Tibial nerve (tissue), 4 donors: ENCODE measurements around the gene RHEX. TPM values are rescaled to one million over a fixed set of nuclear protein-coding genes. Genes with fewer than 3 reads are reported as not detected.
"Not testable (repeated sequence)": the region's sequence is repeated elsewhere in the genome, so short reads cannot be mapped to it uniquely, and the experiment has no call there.

Source experiments
- DNase-seq, 2 donors: peaks; one replicate each; pipeline ENCODE4 v3.0.0-alpha.2; 2019; ENCODE audit warnings: low spot score in 2 of 2
- H3K27ac ChIP-seq, 4 donors: fragments of 200-600 bp; sonication (generic) in 3 of 4; one replicate each; pipeline ENCODE4 v1.5.1; 2017 to 2019; ENCODE audit warnings: mild to moderate bottlenecking in 1 of 4
- H3K27me3 ChIP-seq, 2 donors: fragments of 200-600 bp; sonication (generic) in 1 of 2; one replicate each; pipeline versions ENCODE4 v1.5.1 to v1.6.0; 2017 to 2019
- H3K36me3 ChIP-seq, 3 donors: fragments of 200-600 bp; sonication (generic); one replicate each; pipeline ENCODE4 v1.5.1; 2018 to 2019
- H3K4me1 ChIP-seq, 4 donors: fragments of 200-600 bp; sonication (generic) in 3 of 4; one replicate each; pipeline ENCODE4 v1.5.1; 2017 to 2019
- H3K4me3 ChIP-seq, 4 donors: fragments of 200-600 bp; sonication (generic) in 3 of 4; one replicate each; pipeline ENCODE4 v1.5.1; 2017 to 2019; ENCODE audit warnings: mild to moderate bottlenecking in 1 of 4, moderate library complexity in 1 of 4
- H3K9me3 ChIP-seq, 4 donors: fragments of 200-600 bp; sonication (generic) in 3 of 4; one replicate each; pipeline ENCODE4 v1.5.1; 2017 to 2019
- EP300 ChIP-seq, 2 donors: sonication (generic); formaldehyde crosslinking; IDR thresholded peaks; one replicate each; pipeline ENCODE4 v1.6.1; 2017; ENCODE audit warnings: antibody characterized with exemption in 2 of 2, mild to moderate bottlenecking in 1 of 2
- POLR2A ChIP-seq, 2 donors: fragments of 450-650 bp; IDR thresholded peaks; one replicate each; pipeline ENCODE4 v1.6.1; 2017; ENCODE audit warnings: antibody characterized with exemption in 2 of 2, mild to moderate bottlenecking in 2 of 2, moderate library complexity in 2 of 2
- WGBS, 2 donors: methylation state at CpG; one replicate each; pipeline ENCODE4 v1.1.5; 2018; 5-methylcytosine and 5-hydroxymethylcytosine counted together
- total RNA-seq, 4 donors: library from RNA; depleted of rRNA; stranded (reverse); fragments of >200 nt; gene quantifications; one replicate each; pipeline ENCODE4 v1.1.0, GENCODE V29; 2016
- TF ChIP-seq, protein P1 (sequence below), 5 experiments: fragments of 200-600 bp in 3 of 5; fragments of 450-650 bp in 2 of 5; sonication (generic) in 3 of 5; IDR thresholded peaks; one replicate each; pipeline ENCODE4 v1.5.1; 2016 to 2019; ENCODE audit warnings: antibody characterized with exemption in 5 of 5, mild to moderate bottlenecking in 3 of 5, moderate library complexity in 2 of 5

RHEX gene, protein sequence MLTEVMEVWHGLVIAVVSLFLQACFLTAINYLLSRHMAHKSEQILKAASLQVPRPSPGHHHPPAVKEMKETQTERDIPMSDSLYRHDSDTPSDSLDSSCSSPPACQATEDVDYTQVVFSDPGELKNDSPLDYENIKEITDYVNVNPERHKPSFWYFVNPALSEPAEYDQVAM
- 1 to 10 TPM in 2 of 4 donors, not detected in 2; 1.2 to 4.8 TPM for total RNA-seq

DNA sequence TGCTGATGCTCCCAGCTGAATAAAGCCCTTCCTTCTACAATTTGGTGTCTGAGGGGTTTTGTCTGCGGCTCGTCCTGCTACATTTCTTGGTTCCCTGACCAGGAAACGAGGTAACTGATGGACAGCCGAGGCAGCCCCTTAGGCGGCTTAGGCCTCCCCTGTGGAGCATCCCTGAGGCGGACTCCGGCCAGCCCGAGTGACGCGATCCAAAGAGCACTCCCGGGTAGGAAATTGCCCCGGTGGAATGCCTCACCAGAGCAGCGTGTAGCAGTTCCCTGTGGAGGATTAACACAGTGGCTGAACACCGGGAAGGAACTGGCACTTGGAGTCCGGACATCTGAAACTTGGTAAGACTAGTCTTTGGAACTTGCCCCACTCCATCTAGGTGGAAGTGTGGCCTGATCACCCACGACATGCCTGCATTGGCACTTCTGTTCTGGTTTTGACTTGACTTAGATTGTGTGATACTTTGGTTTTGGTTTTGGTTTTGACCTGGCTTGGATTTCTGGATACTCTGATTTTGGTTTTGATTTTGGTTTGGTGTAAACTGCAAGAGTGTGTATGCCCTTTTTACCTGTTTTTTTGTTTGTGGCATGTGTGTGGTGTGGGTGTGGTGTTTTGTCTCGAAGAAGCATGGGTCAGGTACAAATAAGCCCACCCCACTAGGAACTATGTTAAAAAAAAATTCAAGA lies at the start of gene RHEX:
TSS of gene RHEX (plus strand) at position 255 of the 692 bp plus-strand sequence. CDS start 44,656 bp downstream, outside the sequence.
- WGBS, 2 donors = 86 to 91% methylated on average over 13 to 17 of the region's 17 CpGs

DNA sequence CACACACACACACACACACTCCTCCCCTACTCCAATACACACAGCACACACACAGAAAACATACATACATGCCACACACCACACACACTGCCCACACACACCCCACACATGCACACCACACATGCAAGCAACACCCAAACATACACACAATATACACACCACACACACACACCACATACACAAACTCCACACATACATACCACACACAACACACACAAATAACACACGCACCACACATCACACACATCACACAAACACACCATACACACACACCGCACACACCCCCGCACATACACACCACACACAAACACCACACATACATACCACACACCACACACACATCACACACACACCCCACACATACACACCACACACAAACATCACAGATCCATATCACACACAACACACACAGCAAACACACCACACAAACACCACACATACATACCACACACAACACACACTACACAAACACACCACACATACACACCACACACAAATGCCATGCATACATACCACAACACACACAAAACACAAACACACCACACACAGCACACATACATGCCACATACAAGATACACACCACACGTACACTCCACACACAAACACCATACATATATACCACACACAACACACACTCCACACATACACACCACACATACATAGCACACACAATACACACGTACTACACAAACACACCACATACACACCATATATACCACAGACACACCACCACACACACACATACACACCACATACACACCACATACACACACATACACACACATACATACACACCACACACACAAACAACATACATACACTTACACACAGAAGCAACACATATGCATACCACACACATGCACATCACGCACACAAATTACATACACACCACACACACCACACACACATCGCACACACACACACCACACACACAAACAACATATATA lies 48.8 kb upstream of the RHEX start:
- 93 to 95% methylated on average over 7 of the region's 7 CpGs for WGBS, 2 donors
- H3K36me3 ChIP-seq = no peaks in the 10 kb centered on the region
- peak overlapping the region in 2 of 4 donors; percentile 73 to 88 for H3K27ac ChIP-seq
- H3K9me3 ChIP-seq = no peaks in the 10 kb centered on the region
- DNase-seq = no peak
- H3K27me3 ChIP-seq = no peaks in the 10 kb centered on the region
- H3K4me1 ChIP-seq = peaks cover 0 to 34% (median 20%) of the 10 kb centered on the region in 4 donors
- no peak overlapping the region for H3K4me3 ChIP-seq
- TF ChIP-seq EP300 (IDR thresholded peaks at IDR 0.05) (no peak), POLR2A (IDR thresholded peaks at IDR 0.05) (no peak)
- TF ChIP-seq, protein P1, sequence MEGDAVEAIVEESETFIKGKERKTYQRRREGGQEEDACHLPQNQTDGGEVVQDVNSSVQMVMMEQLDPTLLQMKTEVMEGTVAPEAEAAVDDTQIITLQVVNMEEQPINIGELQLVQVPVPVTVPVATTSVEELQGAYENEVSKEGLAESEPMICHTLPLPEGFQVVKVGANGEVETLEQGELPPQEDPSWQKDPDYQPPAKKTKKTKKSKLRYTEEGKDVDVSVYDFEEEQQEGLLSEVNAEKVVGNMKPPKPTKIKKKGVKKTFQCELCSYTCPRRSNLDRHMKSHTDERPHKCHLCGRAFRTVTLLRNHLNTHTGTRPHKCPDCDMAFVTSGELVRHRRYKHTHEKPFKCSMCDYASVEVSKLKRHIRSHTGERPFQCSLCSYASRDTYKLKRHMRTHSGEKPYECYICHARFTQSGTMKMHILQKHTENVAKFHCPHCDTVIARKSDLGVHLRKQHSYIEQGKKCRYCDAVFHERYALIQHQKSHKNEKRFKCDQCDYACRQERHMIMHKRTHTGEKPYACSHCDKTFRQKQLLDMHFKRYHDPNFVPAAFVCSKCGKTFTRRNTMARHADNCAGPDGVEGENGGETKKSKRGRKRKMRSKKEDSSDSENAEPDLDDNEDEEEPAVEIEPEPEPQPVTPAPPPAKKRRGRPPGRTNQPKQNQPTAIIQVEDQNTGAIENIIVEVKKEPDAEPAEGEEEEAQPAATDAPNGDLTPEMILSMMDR (IDR thresholded peaks at IDR 0.05) = no peak

More for the DNA sequence above, at the start of gene RHEX:
- not testable (repeated sequence) for H3K4me3 ChIP-seq, DNase-seq, H3K4me1 ChIP-seq, H3K36me3 ChIP-seq, H3K27me3 ChIP-seq, H3K9me3 ChIP-seq
- H3K27ac ChIP-seq = peak within 1 kb of the TSS in 1 of 4 donors; percentile 34

DNA sequence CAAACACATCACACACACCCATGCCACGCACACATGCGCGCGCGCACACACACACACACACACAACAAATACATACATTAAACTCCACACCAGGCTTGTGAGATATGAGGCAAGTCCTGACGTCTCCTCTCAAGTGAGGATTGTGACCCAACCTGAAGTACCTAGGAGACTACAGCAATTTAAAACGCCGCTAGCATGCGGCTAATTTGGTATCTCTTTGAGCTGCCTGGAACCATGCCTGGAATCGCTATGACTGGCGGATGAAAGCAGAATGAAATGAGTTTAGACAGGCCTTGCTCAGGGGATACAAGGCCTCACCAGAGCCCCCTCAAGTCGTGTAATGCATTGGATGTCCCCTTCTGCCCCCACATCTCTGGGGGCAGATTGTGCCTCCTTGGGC lies 48.1 kb upstream of the RHEX start:
- no peak for DNase-seq
- Histone ChIP-seq H3K27ac (no peak overlapping the region), H3K27me3 (no peaks in the 10 kb centered on the region), H3K4me3 (no peak overlapping the region), H3K36me3 (no peaks in the 10 kb centered on the region), H3K9me3 (no peaks in the 10 kb centered on the region), H3K4me1 (peaks cover 0 to 34% (median 20%) of the 10 kb centered on the region in 4 donors)
- 73 to 77% methylated on average over 12 of the region's 12 CpGs for WGBS, 2 donors
- TF ChIP-seq POLR2A (IDR thresholded peaks at IDR 0.05) = no peak
- no peak for TF ChIP-seq EP300 (IDR thresholded peaks at IDR 0.05)
- TF ChIP-seq, protein P1 (IDR thresholded peaks at IDR 0.05) = no peak

DNA sequence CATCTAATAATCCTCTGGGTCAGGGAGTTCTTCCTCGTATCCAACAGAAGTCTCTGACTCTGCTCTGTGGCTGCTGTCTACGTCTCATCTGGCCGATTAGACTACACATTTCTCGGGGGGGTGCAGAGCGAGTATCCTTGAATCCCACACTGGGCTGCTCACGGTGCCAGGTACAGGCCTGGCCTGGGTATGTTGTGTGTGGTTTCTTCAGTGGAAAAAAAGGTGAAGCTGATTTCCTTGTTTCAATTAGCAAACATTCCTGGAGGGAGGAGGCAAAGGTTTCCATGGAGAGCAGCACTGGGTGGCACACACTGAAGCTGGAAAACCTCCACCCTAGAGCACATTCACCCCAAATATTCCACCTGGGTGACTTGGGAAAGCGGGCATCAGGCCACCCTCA lies 47.7 kb upstream of the RHEX start:
- Histone ChIP-seq H3K4me1 (peaks cover 0 to 34% (median 20%) of the 10 kb centered on the region in 4 donors), H3K4me3 (no peak overlapping the region), H3K36me3 (no peaks in the 10 kb centered on the region), H3K27ac (no peak overlapping the region), H3K27me3 (no peaks in the 10 kb centered on the region), H3K9me3 (no peaks in the 10 kb centered on the region)
- DNase-seq = no peak
- TF ChIP-seq, protein P1 (IDR thresholded peaks at IDR 0.05) = no peak
- no peak for TF ChIP-seq EP300 (IDR thresholded peaks at IDR 0.05)
- no peak for TF ChIP-seq POLR2A (IDR thresholded peaks at IDR 0.05)
- 87 to 92% methylated on average over 7 of the region's 7 CpGs for WGBS, 2 donors

DNA sequence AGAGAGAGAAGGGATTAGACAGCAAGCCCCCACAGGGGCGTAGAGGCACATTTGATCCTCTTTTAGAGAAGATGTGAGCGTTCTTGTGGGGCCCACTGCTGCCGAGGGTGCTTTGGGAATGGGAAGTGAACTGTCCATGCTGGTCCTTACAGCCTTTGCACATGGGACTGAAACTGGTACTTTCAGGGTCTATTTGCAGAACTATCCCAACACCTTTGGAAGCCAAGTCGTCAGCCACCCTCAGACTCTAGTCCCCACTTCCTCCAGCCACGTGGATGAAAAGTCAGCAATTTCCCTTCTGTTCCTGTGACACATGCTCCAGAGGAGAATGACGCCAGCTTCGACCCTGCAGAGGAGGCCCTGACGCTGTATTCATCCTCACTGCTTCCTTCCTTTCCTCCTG lies 47.2 kb upstream of the RHEX start:
- TF ChIP-seq EP300 (IDR thresholded peaks at IDR 0.05) (peak in 1 of 2 donors; percentile 32), POLR2A (IDR thresholded peaks at IDR 0.05) (no peak)
- H3K4me1 ChIP-seq = peaks cover 0 to 34% (median 19%) of the 10 kb centered on the region in 4 donors
- H3K9me3 ChIP-seq = no peaks in the 10 kb centered on the region
- no peak for DNase-seq
- WGBS, 2 donors = 69 to 76% methylated on average over 8 of the region's 8 CpGs
- no peaks in the 10 kb centered on the region for H3K27me3 ChIP-seq
- H3K27ac ChIP-seq = no peak overlapping the region
- H3K36me3 ChIP-seq = no peaks in the 10 kb centered on the region
- H3K4me3 ChIP-seq = no peak overlapping the region
